AG04449 (cell line): ENCODE data around the gene SMYD3.

Source experiments
- CTCF ChIA-PET: fragments of 350-600 bp; formaldehyde crosslinking; extraction: SDS; loops from one replicate; lab custom pipeline; 2021; ENCODE audit warnings: antibody characterized with exemption; lab: Yijun Ruan, JAX
- POLR2A ChIA-PET: fragments of 400-600, 350-600 bp; formaldehyde crosslinking; extraction: SDS; loops from one replicate; lab custom pipeline; 2020; ENCODE audit warnings: antibody characterized with exemption, inconsistent platforms; lab: Yijun Ruan, JAX
- DNase-seq: peaks from one replicate; pipeline ENCODE4 v3.0.0-alpha.2; 2010; ENCODE audit warnings: low read depth, low spot score
- H3K4me3 ChIP-seq: 2 replicates; pipeline ENCODE4 v1.5.1; 2011; ENCODE audit warnings: low read depth, mild to moderate bottlenecking, control low read depth, low read length
- CTCF ChIP-seq: IDR thresholded peaks from one replicate; pipeline ENCODE4 v1.5.1; 2011; ENCODE audit warnings: mild to moderate bottlenecking, moderate library complexity, low read length, control low read depth, inconsistent platforms; ENCODE audit not compliant: insufficient read depth; ENCODE audit errors: missing control alignments

Gene SMYD3

GRCh38 chr1:246166841-246167240 lies 340.2 kb downstream of the SMYD3 start:
- DNase-seq: no peak
- ChIA-PET CTCF (no interaction called here), POLR2A (no interaction called here)
- TF ChIP-seq CTCF: no peak
- H3K4me3 ChIP-seq: no peak overlapping the region

GRCh38 chr1:246165826-246166709 lies 341.0 kb downstream of the SMYD3 start:
- TF ChIP-seq CTCF: no peak
- H3K4me3 ChIP-seq: no peak overlapping the region
- ChIA-PET CTCF (no interaction called here), POLR2A (no interaction called here)
- no peak for DNase-seq

- TF ChIP-seq CTCF: no peak
- ChIA-PET CTCF (no interaction called here), POLR2A (no interaction called here)
- no peak overlapping the region for H3K4me3 ChIP-seq
- no peak for DNase-seq
These were observed 342.3 kb downstream of the SMYD3 start for GRCh38 chr1:246164764-246165163.

- ChIA-PET POLR2A (no interaction called here), CTCF (interaction anchor here (1.4 kb wide), 1 partner anchor 8 kb away, joined by 5 read pairs; no protein-coding TSS in a partner anchor)
- TF ChIP-seq CTCF: no peak
- no peak for DNase-seq
- no peak overlapping the region for H3K4me3 ChIP-seq
These were observed 344.5 kb downstream of the SMYD3 start for GRCh38 chr1:246162560-246162959.

- H3K4me3 ChIP-seq: no peak overlapping the region
- DNase-seq: peak; percentile 41
- ChIA-PET CTCF (no interaction called here), POLR2A (no interaction called here)
- TF ChIP-seq CTCF: no peak
These were observed 345.5 kb downstream of the SMYD3 start for GRCh38 chr1:246161626-246162025.

- DNase-seq: no peak
- ChIA-PET POLR2A (no interaction called here), CTCF (interaction anchor here (1.0 to 1.5 kb wide), 2 partner anchors 9 to 16 kb away, joined by 3 to 4 read pairs; no protein-coding TSS in a partner anchor)
- TF ChIP-seq CTCF: no peak
- H3K4me3 ChIP-seq: no peak overlapping the region
These were observed 346.2 kb downstream of the SMYD3 start for GRCh38 chr1:246160905-246161304.
